NCI-H1694 treated with DMSO at 0.1 percent for 48 hours (cell line): ENCODE results near the gene GIGYF2.

Experiments
- DNase-seq: peaks from one replicate; lab custom pipeline; 2025; lab: John Stamatoyannopoulos, UW

GIGYF2 gene

GRCh38 chr2:232878855-232879617 is 181.9 kb downstream of the GIGYF2 start:
- DNase-seq, result no peak

GRCh38 chr2:232879618-232880494 is 182.7 kb downstream of the GIGYF2 start:
- no peak for DNase-seq

- DNase-seq, result no peak
Observed at GRCh38 chr2:232880764-232881351, 183.7 kb downstream of the GIGYF2 start.

GRCh38 chr2:232882085-232882484 is 185.0 kb downstream of the GIGYF2 start:
- no peak for DNase-seq

- no peak for DNase-seq
Observed at GRCh38 chr2:232882505-232883115, 185.5 kb downstream of the GIGYF2 start.

- no peak for DNase-seq
Observed at GRCh38 chr2:232883116-232883721, 186.1 kb downstream of the GIGYF2 start.

GRCh38 chr2:232884001-232884421 is 186.9 kb downstream of the GIGYF2 start:
- no peak for DNase-seq

GRCh38 chr2:232884549-232885263 is 187.6 kb downstream of the GIGYF2 start:
- DNase-seq, result no peak

GRCh38 chr2:232885264-232885961 is 188.3 kb downstream of the GIGYF2 start:
- DNase-seq, result no peak

- no peak for DNase-seq
Observed at GRCh38 chr2:232886176-232886575, 189.0 kb downstream of the GIGYF2 start.

- DNase-seq, result no peak
Observed at GRCh38 chr2:232886632-232887031, 189.5 kb downstream of the GIGYF2 start.

GRCh38 chr2:232887171-232887850 is 190.2 kb downstream of the GIGYF2 start:
- DNase-seq, result no peak

- DNase-seq, result no peak
Observed at GRCh38 chr2:232888099-232888836, 191.1 kb downstream of the GIGYF2 start.

- no peak for DNase-seq
Observed at GRCh38 chr2:232888839-232889529, 191.9 kb downstream of the GIGYF2 start.

- no peak for DNase-seq
Observed at GRCh38 chr2:232889876-232890401, 192.8 kb downstream of the GIGYF2 start.

- no peak for DNase-seq
Observed at GRCh38 chr2:232890536-232890895, 193.4 kb downstream of the GIGYF2 start.

GRCh38 chr2:232890896-232891601 is 193.9 kb downstream of the GIGYF2 start:
- DNase-seq, result no peak

- no peak for DNase-seq
Observed at GRCh38 chr2:232891621-232892071, 194.5 kb downstream of the GIGYF2 start.
